GM18907 (cell line): ENCODE measurements around the gene KBTBD8.

Source experiments
- ATAC-seq: cut with Tn5 transposase; IDR thresholded peaks from one replicate; pipeline ENCODE4 v1.9.1; 2021; ENCODE audit warnings: mild to moderate bottlenecking, moderate library complexity; ENCODE audit not compliant: unreplicated experiment

KBTBD8 gene

GRCh38 chr3:67033079-67033478 is 35.0 kb downstream of the KBTBD8 start:
- no peak for ATAC-seq

- no peak for ATAC-seq
Measured at GRCh38 chr3:67034371-67034770, 36.3 kb downstream of the KBTBD8 start.

GRCh38 chr3:67037615-67038014 is 39.5 kb downstream of the KBTBD8 start:
- ATAC-seq = no peak

- no peak for ATAC-seq
Measured at GRCh38 chr3:67044295-67044694, 46.2 kb downstream of the KBTBD8 start.

- no peak for ATAC-seq
Measured at GRCh38 chr3:67044955-67045354, 46.8 kb downstream of the KBTBD8 start.

- ATAC-seq = no peak
Measured at GRCh38 chr3:67045711-67046465, 47.8 kb downstream of the KBTBD8 start.

- ATAC-seq = no peak
Measured at GRCh38 chr3:67047051-67047450, 48.9 kb downstream of the KBTBD8 start.

GRCh38 chr3:67048067-67048714 is 50.1 kb downstream of the KBTBD8 start:
- peak; percentile 97 for ATAC-seq

- ATAC-seq = peak; percentile 75
Measured at GRCh38 chr3:67048715-67049074, 50.6 kb downstream of the KBTBD8 start.

GRCh38 chr3:67059443-67059842 is 61.3 kb downstream of the KBTBD8 start:
- no peak for ATAC-seq
